ENCODE measurements around the gene ZFHX3.

The ZFHX3 gene

DNA sequence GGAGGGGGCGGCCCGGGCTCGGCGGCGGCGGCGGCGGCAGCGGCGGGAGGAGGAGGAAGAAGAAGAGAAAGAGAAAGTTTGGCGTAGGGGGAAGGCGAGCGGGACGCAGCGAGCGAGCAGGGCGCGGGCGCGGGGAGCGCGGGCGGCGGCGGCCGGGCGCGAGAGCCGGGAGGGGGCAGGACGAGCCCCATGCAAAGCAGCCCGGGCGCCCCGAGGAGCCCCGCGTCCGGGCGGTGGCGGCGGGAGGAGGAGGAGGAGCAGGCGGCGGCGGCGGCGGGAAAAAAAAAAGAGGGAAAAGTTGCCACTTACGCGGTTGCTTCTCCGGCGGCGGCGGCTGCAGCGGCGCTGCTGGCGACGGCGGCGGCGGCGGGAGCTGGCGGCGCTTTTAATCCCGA lies 10.3 kb upstream of the ZFHX3 start:
- TF ChIP-seq, protein P1, sequence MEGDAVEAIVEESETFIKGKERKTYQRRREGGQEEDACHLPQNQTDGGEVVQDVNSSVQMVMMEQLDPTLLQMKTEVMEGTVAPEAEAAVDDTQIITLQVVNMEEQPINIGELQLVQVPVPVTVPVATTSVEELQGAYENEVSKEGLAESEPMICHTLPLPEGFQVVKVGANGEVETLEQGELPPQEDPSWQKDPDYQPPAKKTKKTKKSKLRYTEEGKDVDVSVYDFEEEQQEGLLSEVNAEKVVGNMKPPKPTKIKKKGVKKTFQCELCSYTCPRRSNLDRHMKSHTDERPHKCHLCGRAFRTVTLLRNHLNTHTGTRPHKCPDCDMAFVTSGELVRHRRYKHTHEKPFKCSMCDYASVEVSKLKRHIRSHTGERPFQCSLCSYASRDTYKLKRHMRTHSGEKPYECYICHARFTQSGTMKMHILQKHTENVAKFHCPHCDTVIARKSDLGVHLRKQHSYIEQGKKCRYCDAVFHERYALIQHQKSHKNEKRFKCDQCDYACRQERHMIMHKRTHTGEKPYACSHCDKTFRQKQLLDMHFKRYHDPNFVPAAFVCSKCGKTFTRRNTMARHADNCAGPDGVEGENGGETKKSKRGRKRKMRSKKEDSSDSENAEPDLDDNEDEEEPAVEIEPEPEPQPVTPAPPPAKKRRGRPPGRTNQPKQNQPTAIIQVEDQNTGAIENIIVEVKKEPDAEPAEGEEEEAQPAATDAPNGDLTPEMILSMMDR (conservative IDR thresholded peaks at IDR 0.05; ENCODE audit: low read depth, low read length), result no peak
- peak overlapping the region; percentile 29 for H3K4me3 ChIP-seq (ENCODE audit: low read length)
- no peak for DNase-seq (ENCODE audit: low read depth)

DNA sequence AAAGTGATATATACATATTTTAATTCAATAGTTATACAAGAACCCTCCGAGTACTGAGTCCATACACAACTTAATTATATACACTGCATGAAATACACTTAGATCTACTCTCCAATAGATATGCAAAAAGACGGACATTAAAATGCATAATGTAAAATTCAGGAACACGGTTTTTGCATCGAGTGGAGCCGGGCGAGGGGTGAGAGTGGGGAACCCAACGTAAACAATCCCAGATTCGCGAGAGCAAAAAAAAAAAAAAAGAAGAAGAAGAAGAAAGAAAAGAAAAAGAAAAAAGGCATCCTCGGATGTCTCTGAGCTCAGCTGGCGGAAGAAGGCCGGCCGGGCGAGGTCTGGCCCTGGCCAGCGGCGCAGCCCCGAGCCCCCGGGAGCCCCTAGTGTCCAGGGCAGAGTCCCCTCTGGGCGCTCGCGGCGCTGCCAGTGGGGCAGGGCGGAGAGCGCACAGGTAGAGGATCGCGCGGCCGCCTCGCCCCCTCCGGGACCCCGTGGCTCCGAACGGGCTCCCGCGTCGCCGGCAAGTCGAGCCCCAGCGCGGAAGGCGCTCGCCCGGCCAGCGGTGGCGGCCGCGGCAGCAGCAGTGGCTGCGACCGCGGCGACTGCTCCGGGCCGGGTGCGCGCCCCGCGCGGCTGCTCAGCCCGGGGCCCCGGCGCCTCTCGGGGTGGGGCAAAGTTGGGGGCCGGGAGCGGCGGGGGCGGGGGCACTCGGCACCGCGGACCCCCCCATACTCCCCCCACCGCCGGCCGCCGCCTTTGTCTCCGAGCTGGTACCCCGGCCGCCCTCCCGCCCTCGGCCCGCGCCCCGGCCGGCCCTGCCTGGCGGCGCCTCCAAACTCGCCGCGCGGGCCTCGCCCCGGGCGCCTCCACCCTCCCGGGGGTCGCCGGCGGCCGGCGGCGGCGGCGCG lies 9.6 kb upstream of the ZFHX3 start:
- peak overlapping the region; percentile 61 for H3K4me3 ChIP-seq (ENCODE audit: low read length)
- TF ChIP-seq, protein P1 (conservative IDR thresholded peaks at IDR 0.05; ENCODE audit: low read depth, low read length), result peak; percentile 22
- DNase-seq (ENCODE audit: low read depth), result no peak

DNA sequence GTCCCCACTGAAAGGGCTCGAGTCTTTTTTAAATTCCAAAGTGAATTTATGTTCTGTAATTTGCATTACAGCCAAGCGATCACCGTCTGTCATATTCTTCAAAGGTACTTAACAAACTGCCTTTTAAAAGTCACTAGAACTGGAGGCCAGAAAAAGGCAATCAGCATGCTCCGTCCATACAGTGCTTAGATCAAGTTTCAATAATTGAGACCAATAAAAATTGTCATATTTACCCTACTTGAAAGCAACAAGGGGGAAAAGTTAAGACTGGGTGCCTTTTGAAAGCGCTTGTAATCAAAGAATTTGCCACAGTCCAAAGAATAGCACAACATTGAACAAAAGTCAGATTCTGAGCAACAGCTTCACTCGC lies 9.0 kb upstream of the ZFHX3 start:
- TF ChIP-seq, protein P1 (conservative IDR thresholded peaks at IDR 0.05; ENCODE audit: low read depth, low read length), result no peak
- H3K4me3 ChIP-seq (ENCODE audit: low read length), result peak overlapping the region; percentile 61

DNA sequence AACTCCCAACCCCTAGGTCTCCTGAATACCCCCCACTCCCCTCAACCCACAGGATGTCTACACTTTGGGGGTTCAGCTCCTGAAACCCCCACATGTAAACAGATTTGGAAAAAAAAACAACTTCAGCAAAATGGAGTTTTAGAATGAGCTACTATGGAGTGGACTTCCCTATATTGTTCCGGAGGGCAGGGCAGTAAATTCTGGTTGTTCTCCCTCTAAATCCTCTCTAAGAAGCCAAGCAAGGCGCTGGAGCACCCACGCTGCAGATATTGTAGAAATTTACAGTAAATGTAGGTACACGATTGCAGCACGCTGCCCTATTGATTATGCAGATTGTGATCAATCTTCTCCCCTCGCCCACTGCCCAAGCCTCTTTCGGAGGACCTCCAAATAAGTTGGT lies 8.5 kb upstream of the ZFHX3 start:
- H3K4me3 ChIP-seq (ENCODE audit: low read length), result peak overlapping the region; percentile 61
- DNase-seq (ENCODE audit: low read depth), result no peak
- TF ChIP-seq, protein P1 (conservative IDR thresholded peaks at IDR 0.05; ENCODE audit: low read depth, low read length), result no peak

More for the DNA sequence above, 9.0 kb upstream of the ZFHX3 start:
- DNase-seq (ENCODE audit: low read depth), result no peak

DNA sequence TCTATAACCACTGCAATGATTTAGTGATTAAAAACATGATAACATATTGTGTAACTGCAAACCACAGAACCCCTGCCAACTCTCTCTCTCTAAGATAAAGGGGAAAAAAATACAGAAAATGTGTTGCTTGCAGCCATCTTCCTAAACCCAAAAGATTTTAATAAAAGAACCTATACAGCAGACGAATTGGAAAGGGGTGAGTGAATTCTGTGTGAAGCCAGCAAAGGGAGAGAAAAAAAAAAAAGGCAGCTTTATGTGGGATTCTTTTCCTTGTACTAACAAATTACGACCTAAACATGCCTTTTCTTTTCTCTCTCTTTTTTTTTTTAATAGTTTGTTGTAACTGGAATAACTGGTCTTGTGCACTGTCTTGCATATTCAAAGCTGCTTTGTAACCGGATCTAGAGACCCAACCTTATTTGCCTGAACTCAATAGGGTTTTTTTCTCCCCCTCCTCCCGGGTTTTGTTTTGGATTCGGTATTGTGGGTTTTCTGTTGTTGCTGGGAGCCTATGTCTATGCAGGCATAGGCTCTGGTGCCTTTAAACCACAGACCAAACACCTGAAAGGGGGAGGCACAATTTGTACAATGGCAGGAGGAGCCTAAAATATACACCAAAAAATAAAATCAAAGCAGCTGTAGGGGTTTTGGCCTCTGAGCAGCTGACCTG lies 7.0 kb upstream of the ZFHX3 start:
- DNase-seq (ENCODE audit: low read depth), result no peak
- H3K4me3 ChIP-seq (ENCODE audit: low read length), result peak overlapping the region; percentile 4
- TF ChIP-seq, protein P1 (conservative IDR thresholded peaks at IDR 0.05; ENCODE audit: low read depth, low read length), result no peak

DNA sequence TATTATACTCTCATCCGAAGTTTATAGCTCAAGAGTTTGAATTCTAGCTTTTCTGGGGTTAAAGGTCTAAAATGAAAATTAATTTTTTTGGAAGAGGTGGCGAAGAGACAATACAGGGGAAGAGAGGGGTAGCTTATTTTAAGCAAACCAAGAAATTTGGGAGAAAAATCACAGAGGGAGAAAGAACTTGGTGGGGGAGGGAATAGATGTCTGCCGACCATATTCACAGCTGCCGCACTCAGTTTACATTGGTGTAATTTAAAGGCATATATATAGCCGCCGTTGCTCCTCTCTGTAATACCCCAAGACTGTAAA lies 6.5 kb upstream of the ZFHX3 start:
- H3K4me3 ChIP-seq (ENCODE audit: low read length), result no peak overlapping the region
- no peak for DNase-seq (ENCODE audit: low read depth)
- TF ChIP-seq, protein P1 (conservative IDR thresholded peaks at IDR 0.05; ENCODE audit: low read depth, low read length), result no peak

DNA sequence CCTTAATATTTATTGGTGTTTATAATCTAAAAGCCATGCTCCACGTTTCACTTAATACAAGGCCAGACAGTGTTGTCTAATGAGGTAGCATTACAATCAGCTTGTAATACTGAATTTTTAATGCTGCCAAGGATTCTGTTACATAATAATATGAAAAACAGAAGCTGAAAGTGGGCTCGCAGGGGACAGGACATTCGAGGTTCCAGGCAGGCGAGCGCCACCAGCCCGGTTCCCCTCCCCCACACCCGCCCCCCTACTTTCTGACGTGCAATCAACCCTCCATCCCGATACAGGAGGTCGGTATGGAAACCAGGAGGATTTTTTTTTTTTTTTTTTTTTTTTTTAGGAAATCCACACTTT lies 6.2 kb upstream of the ZFHX3 start:
- TF ChIP-seq, protein P1 (conservative IDR thresholded peaks at IDR 0.05; ENCODE audit: low read depth, low read length), result no peak
- no peak for DNase-seq (ENCODE audit: low read depth)
- no peak overlapping the region for H3K4me3 ChIP-seq (ENCODE audit: low read length)
